WTC11 (cell line): ENCODE measurements around the gene DNAH17. TPM values are rescaled to one million over a fixed set of nuclear protein-coding genes. Genes with fewer than 3 reads are reported as not detected.

Experiments used
- ATAC-seq: fragments of 200-7000 bp; cut with Tn5 transposase; 2 replicates; pipeline ENCODE4 v1.10.0; 2021; ENCODE audit warnings: mild to moderate bottlenecking, moderate library complexity
- CTCF ChIA-PET: fragments of 300-600 bp; sonication (Branson Sonifier 250); formaldehyde crosslinking; loops from one replicate; lab custom pipeline; 2021; ENCODE audit warnings: antibody characterized with exemption; lab: Charles Lee
- POLR2A ChIA-PET: fragments of 350-600 bp; sonication (Branson Sonifier 250); formaldehyde crosslinking; loops from one replicate; lab custom pipeline; 2021; ENCODE audit warnings: antibody characterized with exemption; lab: Charles Lee
- DNase-seq: peaks from one replicate; pipeline ENCODE4 v3.0.0; 2021; ENCODE audit warnings: low spot score
- H3K27ac Mint-ChIP-seq: 2 replicates; pipeline ENCODE4 v1.8.0; 2021; ENCODE audit warnings: mixed read lengths
- H3K27me3 Mint-ChIP-seq: 2 replicates; pipeline ENCODE4 v1.8.0; 2021; ENCODE audit warnings: low read depth, mild to moderate bottlenecking, moderate library complexity, mixed read lengths
- H3K36me3 Mint-ChIP-seq: 2 replicates; pipeline ENCODE4 v1.8.0; 2021; ENCODE audit warnings: mixed read lengths
- H3K4me1 Mint-ChIP-seq: 2 replicates; pipeline ENCODE4 v1.8.0; 2022; ENCODE audit warnings: mixed read lengths
- H3K4me3 Mint-ChIP-seq: 2 replicates; pipeline ENCODE4 v1.8.0; 2021; ENCODE audit warnings: mild to moderate bottlenecking, moderate library complexity, mixed read lengths
- H3K9me3 Mint-ChIP-seq: 2 replicates; pipeline ENCODE4 v1.8.0; 2021; ENCODE audit warnings: mixed read lengths
- CBFB ChIP-seq: sonication (generic); formaldehyde crosslinking; IDR thresholded peaks from 2 replicates; pipeline ENCODE4 v1.8.1; 2022; ENCODE audit warnings: mild to moderate bottlenecking, low read depth, missing genetic modification reagents
- CREM ChIP-seq: sonication (generic); formaldehyde crosslinking; IDR thresholded peaks from 2 replicates; pipeline ENCODE4 v1.8.1; 2022; ENCODE audit warnings: mild to moderate bottlenecking, missing genetic modification reagents, moderate library complexity
- ELF4 ChIP-seq: sonication (generic); formaldehyde crosslinking; IDR thresholded peaks from 2 replicates; pipeline ENCODE4 v1.8.1; 2022; ENCODE audit warnings: low read depth, mild to moderate bottlenecking, moderate library complexity, missing genetic modification reagents
- FOXP1 ChIP-seq: sonication (generic); formaldehyde crosslinking; IDR thresholded peaks from 2 replicates; pipeline ENCODE4 v1.8.0; 2022; ENCODE audit warnings: missing genetic modification reagents, mild to moderate bottlenecking, moderate library complexity, borderline replicate concordance
- KAT7 ChIP-seq: sonication (generic); formaldehyde crosslinking; IDR thresholded peaks from 2 replicates; pipeline ENCODE4 v1.8.1; 2023; ENCODE audit warnings: missing genetic modification reagents, mild to moderate bottlenecking, borderline replicate concordance
- MXD4 ChIP-seq: fragments of 250-450 bp; sonication (Bioruptor Pico); IDR thresholded peaks from 2 replicates; pipeline ENCODE4 v1.8.0; 2021; ENCODE audit warnings: mild to moderate bottlenecking, moderate library complexity, borderline replicate concordance
- MYBL2 ChIP-seq: sonication (generic); formaldehyde crosslinking; IDR thresholded peaks from 2 replicates; pipeline ENCODE4 v1.8.1; 2023; ENCODE audit warnings: mild to moderate bottlenecking, moderate library complexity, missing genetic modification reagents
- NFE2L1 ChIP-seq: sonication (generic); formaldehyde crosslinking; IDR thresholded peaks from 2 replicates; pipeline ENCODE4 v1.8.1; 2023; ENCODE audit warnings: missing genetic modification reagents
- OVOL2 ChIP-seq: fragments of 250-450 bp; sonication (Bioruptor Pico); IDR thresholded peaks from 2 replicates; pipeline ENCODE4 v1.9.0; 2021; ENCODE audit warnings: mild to moderate bottlenecking, borderline replicate concordance
- SMAD4 ChIP-seq: sonication (generic); formaldehyde crosslinking; IDR thresholded peaks from 2 replicates; pipeline ENCODE4 v1.8.0; 2022; ENCODE audit warnings: mild to moderate bottlenecking, missing genetic modification reagents
- TEAD1 ChIP-seq: sonication (generic); formaldehyde crosslinking; IDR thresholded peaks from 2 replicates; pipeline ENCODE4 v1.8.0; 2022; ENCODE audit warnings: mild to moderate bottlenecking, missing genetic modification reagents
- ZNF138 ChIP-seq: sonication (generic); formaldehyde crosslinking; conservative IDR thresholded peaks from 2 replicates; pipeline ENCODE4 v1.8.1; 2022; ENCODE audit warnings: mild to moderate bottlenecking, moderate library complexity, missing genetic modification reagents
- ZNF219 ChIP-seq: sonication (generic); formaldehyde crosslinking; IDR thresholded peaks from 2 replicates; pipeline ENCODE4 v1.8.0; 2023; ENCODE audit warnings: missing genetic modification reagents, mild to moderate bottlenecking, borderline replicate concordance
- total RNA-seq: library from RNA; stranded (reverse); gene quantifications from 3 replicates; pipeline ENCODE4 v1.2.3, GENCODE V29; 2021
- TF ChIP-seq, protein P1 (sequence below): sonication (generic); formaldehyde crosslinking; IDR thresholded peaks from 2 replicates; pipeline ENCODE4 v1.8.1; 2022; ENCODE audit warnings: low read depth, missing genetic modification reagents, borderline replicate concordance
- TF ChIP-seq, protein P2 (sequence below): fragments of 250-450 bp; sonication (Bioruptor Pico); IDR thresholded peaks from 2 replicates; pipeline ENCODE4 v1.9.0; 2021; ENCODE audit warnings: mild to moderate bottlenecking, borderline replicate concordance
- TF ChIP-seq, protein P3 (sequence below): fragments of 250-450 bp; sonication (Bioruptor Pico); IDR thresholded peaks from 2 replicates; pipeline ENCODE4 v1.8.0; 2021; ENCODE audit warnings: mild to moderate bottlenecking
- TF ChIP-seq, protein P4 (sequence below): sonication (generic); formaldehyde crosslinking; IDR thresholded peaks from 2 replicates; pipeline ENCODE4 v1.8.0; 2022; ENCODE audit warnings: mild to moderate bottlenecking, missing genetic modification reagents
- TF ChIP-seq, protein P5 (sequence below): sonication (generic); formaldehyde crosslinking; IDR thresholded peaks from 2 replicates; pipeline ENCODE4 v1.8.0; 2023; ENCODE audit warnings: mild to moderate bottlenecking, missing genetic modification reagents
- TF ChIP-seq, protein P6 (sequence below): sonication (generic); formaldehyde crosslinking; IDR thresholded peaks from 2 replicates; pipeline ENCODE4 v1.8.1; 2023; ENCODE audit warnings: mild to moderate bottlenecking, missing genetic modification reagents, moderate library complexity
- TF ChIP-seq, protein P7 (sequence below): sonication (generic); formaldehyde crosslinking; IDR thresholded peaks from 2 replicates; pipeline ENCODE4 v1.8.1; 2022; ENCODE audit warnings: low read depth, mild to moderate bottlenecking, moderate library complexity, missing genetic modification reagents, borderline replicate concordance
- TF ChIP-seq, protein P8 (sequence below): sonication (generic); formaldehyde crosslinking; conservative IDR thresholded peaks from 2 replicates; pipeline ENCODE4 v1.8.1; 2022; ENCODE audit warnings: mild to moderate bottlenecking, missing genetic modification reagents

Gene DNAH17
- total RNA-seq, 1 experiment from 2014 or later: 0.87 TPM

DNA sequence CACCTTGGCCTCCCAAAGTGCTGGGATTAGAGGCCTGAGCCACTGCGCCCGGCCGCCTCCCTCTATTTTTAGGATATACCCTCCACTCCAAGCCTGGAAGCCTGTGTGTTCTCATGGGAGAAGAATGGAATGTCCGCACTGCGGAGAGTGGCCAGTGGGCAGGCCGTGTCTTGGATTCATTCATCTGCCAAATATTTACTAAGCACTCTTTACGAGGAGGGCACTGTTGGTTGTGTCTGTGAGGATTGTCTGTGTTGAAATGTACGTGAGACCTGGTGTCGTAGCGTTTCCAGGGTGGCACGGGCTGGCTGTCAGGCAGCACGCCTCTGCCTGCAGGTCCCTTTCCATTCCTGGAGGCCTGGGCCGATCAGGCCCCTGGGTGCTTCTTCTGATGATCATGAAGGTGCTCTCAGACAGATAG is 179.5 kb downstream of the DNAH17 start (continued):
- TF ChIP-seq CREM (CRISPR knock-in tag): no peak
- no peak for TF ChIP-seq OVOL2 (CRISPR knock-in tag)
- no peak for TF ChIP-seq ZNF138 (CRISPR knock-in tag)
- no peak for TF ChIP-seq SMAD4 (CRISPR knock-in tag)
- TF ChIP-seq NFE2L1: no peak
- TF ChIP-seq ZNF219 (CRISPR knock-in tag): no peak
- no peak for TF ChIP-seq KAT7 (CRISPR knock-in tag)
- TF ChIP-seq, protein P1, sequence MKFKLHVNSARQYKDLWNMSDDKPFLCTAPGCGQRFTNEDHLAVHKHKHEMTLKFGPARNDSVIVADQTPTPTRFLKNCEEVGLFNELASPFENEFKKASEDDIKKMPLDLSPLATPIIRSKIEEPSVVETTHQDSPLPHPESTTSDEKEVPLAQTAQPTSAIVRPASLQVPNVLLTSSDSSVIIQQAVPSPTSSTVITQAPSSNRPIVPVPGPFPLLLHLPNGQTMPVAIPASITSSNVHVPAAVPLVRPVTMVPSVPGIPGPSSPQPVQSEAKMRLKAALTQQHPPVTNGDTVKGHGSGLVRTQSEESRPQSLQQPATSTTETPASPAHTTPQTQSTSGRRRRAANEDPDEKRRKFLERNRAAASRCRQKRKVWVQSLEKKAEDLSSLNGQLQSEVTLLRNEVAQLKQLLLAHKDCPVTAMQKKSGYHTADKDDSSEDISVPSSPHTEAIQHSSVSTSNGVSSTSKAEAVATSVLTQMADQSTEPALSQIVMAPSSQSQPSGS: no peak

DNA sequence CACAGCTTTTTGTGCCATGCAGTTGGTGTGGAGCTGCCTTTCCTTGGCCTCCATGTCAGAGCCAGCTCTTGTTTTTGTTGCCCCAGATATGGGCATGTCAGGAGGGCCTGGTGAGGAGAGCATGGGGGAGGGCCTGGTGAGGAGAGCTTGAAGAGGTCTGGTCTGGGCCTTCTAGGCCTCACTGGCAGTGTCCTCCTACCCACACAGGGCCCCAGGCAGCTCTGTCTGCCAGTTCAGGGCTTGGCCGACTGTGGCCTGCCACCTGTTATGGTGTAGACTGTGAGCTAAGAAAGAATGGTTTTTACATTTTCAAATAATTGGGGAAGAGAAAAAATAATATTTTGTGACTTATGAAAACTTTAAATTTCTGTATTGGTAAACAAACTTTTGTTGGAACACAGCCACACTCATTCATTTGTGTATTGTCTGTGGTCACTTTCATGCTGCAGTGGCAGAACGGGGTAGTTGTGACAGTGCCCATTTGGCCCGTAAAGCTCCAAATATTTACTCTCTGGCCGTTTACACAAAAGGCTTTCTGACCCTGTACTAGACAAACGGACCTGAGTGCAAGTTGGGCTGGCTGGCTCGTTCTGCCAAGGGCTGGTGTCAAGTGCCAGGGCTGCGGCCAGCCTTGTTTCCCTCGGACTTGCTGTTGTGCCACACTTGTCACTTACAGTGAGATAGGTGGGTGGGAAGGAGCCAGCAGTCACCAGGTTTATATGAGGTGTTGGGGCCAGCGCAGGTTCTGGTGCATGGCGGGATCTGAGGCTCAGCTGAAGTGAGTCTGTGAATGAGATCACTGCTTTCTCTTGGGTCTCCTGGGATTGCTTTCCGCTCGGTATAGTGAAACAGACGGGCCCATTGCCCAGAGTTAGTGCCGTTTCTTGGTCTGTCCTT is 180.5 kb downstream of the DNAH17 start:
- no peaks in the 10 kb centered on the region for H3K27me3 Mint-ChIP-seq
- H3K36me3 Mint-ChIP-seq: peaks cover 67% of the 10 kb centered on the region
- ChIA-PET CTCF (interaction anchor here (0.9 to 1.2 kb wide), 3 partner anchors 15 to 31 kb away, joined by 3 to 5 read pairs (median 3); no protein-coding TSS in a partner anchor), POLR2A (no interaction called here)
- DNase-seq (no peak), ATAC-seq (no peak)
- no peaks in the 10 kb centered on the region for H3K9me3 Mint-ChIP-seq
- no peak overlapping the region for H3K4me3 Mint-ChIP-seq
- H3K4me1 Mint-ChIP-seq: 0 out of 2 replicates have a peak, but pooled peaks cover 4% of the 10 kb centered on the region
- no peak overlapping the region for H3K27ac Mint-ChIP-seq
- TF ChIP-seq, protein P2, sequence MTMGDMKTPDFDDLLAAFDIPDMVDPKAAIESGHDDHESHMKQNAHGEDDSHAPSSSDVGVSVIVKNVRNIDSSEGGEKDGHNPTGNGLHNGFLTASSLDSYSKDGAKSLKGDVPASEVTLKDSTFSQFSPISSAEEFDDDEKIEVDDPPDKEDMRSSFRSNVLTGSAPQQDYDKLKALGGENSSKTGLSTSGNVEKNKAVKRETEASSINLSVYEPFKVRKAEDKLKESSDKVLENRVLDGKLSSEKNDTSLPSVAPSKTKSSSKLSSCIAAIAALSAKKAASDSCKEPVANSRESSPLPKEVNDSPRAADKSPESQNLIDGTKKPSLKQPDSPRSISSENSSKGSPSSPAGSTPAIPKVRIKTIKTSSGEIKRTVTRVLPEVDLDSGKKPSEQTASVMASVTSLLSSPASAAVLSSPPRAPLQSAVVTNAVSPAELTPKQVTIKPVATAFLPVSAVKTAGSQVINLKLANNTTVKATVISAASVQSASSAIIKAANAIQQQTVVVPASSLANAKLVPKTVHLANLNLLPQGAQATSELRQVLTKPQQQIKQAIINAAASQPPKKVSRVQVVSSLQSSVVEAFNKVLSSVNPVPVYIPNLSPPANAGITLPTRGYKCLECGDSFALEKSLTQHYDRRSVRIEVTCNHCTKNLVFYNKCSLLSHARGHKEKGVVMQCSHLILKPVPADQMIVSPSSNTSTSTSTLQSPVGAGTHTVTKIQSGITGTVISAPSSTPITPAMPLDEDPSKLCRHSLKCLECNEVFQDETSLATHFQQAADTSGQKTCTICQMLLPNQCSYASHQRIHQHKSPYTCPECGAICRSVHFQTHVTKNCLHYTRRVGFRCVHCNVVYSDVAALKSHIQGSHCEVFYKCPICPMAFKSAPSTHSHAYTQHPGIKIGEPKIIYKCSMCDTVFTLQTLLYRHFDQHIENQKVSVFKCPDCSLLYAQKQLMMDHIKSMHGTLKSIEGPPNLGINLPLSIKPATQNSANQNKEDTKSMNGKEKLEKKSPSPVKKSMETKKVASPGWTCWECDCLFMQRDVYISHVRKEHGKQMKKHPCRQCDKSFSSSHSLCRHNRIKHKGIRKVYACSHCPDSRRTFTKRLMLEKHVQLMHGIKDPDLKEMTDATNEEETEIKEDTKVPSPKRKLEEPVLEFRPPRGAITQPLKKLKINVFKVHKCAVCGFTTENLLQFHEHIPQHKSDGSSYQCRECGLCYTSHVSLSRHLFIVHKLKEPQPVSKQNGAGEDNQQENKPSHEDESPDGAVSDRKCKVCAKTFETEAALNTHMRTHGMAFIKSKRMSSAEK (CRISPR knock-in tag): no peak
- TF ChIP-seq, protein P3, sequence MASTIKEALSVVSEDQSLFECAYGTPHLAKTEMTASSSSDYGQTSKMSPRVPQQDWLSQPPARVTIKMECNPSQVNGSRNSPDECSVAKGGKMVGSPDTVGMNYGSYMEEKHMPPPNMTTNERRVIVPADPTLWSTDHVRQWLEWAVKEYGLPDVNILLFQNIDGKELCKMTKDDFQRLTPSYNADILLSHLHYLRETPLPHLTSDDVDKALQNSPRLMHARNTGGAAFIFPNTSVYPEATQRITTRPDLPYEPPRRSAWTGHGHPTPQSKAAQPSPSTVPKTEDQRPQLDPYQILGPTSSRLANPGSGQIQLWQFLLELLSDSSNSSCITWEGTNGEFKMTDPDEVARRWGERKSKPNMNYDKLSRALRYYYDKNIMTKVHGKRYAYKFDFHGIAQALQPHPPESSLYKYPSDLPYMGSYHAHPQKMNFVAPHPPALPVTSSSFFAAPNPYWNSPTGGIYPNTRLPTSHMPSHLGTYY: no peak
- no peak for TF ChIP-seq MXD4
- TF ChIP-seq FOXP1 (CRISPR knock-in tag): no peak
- no peak for TF ChIP-seq ELF4 (CRISPR knock-in tag)
- TF ChIP-seq CBFB: no peak
- TF ChIP-seq MYBL2 (CRISPR knock-in tag): no peak
- TF ChIP-seq, protein P4, sequence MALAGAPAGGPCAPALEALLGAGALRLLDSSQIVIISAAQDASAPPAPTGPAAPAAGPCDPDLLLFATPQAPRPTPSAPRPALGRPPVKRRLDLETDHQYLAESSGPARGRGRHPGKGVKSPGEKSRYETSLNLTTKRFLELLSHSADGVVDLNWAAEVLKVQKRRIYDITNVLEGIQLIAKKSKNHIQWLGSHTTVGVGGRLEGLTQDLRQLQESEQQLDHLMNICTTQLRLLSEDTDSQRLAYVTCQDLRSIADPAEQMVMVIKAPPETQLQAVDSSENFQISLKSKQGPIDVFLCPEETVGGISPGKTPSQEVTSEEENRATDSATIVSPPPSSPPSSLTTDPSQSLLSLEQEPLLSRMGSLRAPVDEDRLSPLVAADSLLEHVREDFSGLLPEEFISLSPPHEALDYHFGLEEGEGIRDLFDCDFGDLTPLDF: no peak
- TF ChIP-seq, protein P5, sequence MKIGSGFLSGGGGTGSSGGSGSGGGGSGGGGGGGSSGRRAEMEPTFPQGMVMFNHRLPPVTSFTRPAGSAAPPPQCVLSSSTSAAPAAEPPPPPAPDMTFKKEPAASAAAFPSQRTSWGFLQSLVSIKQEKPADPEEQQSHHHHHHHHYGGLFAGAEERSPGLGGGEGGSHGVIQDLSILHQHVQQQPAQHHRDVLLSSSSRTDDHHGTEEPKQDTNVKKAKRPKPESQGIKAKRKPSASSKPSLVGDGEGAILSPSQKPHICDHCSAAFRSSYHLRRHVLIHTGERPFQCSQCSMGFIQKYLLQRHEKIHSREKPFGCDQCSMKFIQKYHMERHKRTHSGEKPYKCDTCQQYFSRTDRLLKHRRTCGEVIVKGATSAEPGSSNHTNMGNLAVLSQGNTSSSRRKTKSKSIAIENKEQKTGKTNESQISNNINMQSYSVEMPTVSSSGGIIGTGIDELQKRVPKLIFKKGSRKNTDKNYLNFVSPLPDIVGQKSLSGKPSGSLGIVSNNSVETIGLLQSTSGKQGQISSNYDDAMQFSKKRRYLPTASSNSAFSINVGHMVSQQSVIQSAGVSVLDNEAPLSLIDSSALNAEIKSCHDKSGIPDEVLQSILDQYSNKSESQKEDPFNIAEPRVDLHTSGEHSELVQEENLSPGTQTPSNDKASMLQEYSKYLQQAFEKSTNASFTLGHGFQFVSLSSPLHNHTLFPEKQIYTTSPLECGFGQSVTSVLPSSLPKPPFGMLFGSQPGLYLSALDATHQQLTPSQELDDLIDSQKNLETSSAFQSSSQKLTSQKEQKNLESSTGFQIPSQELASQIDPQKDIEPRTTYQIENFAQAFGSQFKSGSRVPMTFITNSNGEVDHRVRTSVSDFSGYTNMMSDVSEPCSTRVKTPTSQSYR (CRISPR knock-in tag): no peak
- TF ChIP-seq TEAD1 (CRISPR knock-in tag): no peak
- TF ChIP-seq, protein P6, sequence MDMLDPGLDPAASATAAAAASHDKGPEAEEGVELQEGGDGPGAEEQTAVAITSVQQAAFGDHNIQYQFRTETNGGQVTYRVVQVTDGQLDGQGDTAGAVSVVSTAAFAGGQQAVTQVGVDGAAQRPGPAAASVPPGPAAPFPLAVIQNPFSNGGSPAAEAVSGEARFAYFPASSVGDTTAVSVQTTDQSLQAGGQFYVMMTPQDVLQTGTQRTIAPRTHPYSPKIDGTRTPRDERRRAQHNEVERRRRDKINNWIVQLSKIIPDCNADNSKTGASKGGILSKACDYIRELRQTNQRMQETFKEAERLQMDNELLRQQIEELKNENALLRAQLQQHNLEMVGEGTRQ (CRISPR knock-in tag): no peak
- TF ChIP-seq, protein P7, sequence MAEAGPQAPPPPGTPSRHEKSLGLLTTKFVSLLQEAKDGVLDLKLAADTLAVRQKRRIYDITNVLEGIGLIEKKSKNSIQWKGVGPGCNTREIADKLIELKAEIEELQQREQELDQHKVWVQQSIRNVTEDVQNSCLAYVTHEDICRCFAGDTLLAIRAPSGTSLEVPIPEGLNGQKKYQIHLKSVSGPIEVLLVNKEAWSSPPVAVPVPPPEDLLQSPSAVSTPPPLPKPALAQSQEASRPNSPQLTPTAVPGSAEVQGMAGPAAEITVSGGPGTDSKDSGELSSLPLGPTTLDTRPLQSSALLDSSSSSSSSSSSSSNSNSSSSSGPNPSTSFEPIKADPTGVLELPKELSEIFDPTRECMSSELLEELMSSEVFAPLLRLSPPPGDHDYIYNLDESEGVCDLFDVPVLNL (CRISPR knock-in tag): no peak
- TF ChIP-seq, protein P8, sequence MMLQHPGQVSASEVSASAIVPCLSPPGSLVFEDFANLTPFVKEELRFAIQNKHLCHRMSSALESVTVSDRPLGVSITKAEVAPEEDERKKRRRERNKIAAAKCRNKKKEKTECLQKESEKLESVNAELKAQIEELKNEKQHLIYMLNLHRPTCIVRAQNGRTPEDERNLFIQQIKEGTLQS (CRISPR knock-in tag): no peak
